Right hindlimb (tissue), 1 donor: ENCODE measurements around the gene OSBPL1A.

Experiments
- DNase-seq: peaks from one replicate; pipeline ENCODE4 v3.0.0-alpha.2; 2018

The OSBPL1A gene

DNA sequence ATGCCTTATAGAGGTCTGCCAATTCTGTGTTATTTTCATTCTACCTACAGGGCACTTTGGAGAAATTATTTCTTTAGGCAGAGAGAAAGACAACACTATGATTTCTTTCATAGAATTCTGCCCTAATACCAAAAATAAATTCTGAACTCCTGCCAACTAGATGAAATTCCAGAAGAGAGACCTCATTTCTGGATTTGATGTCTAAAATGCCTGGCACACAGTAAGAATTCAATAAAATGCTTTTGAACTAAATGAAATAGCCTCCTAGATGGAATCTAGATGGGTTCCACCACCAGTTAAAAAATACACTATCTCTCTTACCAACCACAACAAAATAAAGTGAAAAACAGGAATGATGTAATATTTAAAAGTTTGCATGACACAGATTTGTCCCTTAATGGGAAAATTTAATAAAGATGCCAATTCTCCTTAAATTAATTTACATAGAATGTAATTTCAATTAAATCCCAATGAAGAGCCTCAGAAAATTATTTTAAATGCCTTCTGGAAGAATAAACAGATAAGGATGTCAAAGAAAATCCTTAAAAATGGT is 75.0 kb downstream of the OSBPL1A start:
- no peak for DNase-seq

- no peak for DNase-seq
Measured at GRCh38 chr18:24321071-24321470, 76.6 kb downstream of the OSBPL1A start.

- DNase-seq: no peak
Measured at GRCh38 chr18:24319757-24320156, 77.9 kb downstream of the OSBPL1A start.

GRCh38 chr18:24317370-24317769 is 80.3 kb downstream of the OSBPL1A start:
- DNase-seq: no peak

DNA sequence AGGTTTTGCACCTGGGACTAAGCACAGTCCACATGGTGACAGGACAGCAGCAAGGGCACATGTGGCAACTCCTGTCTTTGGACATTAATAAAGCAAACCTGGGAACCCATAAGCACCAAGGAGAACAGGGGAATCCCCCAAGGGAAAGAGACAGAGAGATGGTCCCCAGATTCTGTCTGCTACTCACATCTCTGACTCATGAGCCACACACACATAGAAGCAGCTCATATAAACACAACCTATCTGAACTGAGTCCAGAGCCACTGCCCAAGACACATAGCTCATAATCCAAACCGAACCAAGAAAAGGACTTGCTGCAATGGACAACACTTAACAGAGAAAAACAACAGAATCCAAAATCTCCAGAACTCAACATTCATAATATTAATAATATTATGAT is 82.5 kb downstream of the OSBPL1A start:
- no peak for DNase-seq

- no peak for DNase-seq
Measured at GRCh38 chr18:24306201-24306600, 91.4 kb downstream of the OSBPL1A start.

DNA sequence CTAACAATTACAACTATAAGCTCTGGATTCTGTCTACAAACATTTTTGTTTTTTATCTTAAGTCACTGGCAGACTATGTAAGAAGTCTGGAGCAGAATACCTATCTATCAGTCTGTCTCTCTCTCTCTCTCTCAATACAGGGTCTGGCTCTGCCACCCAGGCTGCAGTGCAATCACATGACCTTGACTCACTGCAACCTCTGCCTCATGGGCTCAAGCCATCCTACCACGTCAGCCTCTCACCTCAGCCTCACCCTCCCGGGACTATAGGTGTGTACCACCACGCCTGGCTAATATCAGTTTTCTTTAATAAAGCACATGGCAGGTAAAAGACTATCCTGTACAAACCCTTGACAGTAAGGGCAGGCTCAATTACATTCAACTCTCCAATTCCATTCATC is 96.9 kb downstream of the OSBPL1A start:
- no peak for DNase-seq

- DNase-seq: no peak
Measured at GRCh38 chr18:24296276-24296675, 101.3 kb downstream of the OSBPL1A start.

DNA sequence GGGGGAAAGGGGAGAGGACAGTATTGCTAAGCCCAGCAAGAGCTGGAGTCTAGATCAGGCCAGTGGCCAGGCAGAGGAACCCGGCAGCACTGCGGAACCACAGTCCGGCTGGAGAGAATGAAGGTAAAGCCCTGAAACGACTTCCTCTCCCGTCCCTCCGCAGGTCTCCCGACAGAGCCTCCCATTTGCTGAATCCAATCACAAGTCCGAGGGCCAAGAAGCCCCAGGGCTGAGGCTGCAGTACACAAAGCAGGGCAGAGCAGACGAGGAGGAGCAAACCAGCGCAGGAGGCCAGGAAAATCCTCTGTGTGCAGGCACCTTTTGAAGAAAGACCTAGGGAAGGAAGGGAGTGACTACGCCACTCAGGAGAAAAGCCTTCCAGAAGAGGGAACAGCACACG is 104.4 kb downstream of the OSBPL1A start:
- DNase-seq: no peak

DNA sequence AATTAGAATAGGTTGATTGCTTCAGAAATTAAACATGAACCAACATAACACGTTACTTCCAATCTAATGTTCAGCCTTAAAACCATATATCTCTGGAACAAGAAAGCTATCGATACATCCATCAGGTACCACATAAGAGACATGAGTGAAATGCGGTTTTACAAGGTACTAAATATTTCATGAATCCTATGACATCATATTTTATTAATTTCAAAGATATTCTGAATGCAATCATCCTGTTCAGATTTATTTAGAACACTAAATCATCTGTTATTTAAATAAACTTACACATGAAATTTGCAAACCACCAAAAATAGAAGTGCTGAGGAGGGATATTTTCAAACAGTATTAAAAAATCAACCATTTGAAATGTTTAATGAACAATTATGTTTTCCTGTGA is 119.0 kb downstream of the OSBPL1A start:
- no peak for DNase-seq

DNA sequence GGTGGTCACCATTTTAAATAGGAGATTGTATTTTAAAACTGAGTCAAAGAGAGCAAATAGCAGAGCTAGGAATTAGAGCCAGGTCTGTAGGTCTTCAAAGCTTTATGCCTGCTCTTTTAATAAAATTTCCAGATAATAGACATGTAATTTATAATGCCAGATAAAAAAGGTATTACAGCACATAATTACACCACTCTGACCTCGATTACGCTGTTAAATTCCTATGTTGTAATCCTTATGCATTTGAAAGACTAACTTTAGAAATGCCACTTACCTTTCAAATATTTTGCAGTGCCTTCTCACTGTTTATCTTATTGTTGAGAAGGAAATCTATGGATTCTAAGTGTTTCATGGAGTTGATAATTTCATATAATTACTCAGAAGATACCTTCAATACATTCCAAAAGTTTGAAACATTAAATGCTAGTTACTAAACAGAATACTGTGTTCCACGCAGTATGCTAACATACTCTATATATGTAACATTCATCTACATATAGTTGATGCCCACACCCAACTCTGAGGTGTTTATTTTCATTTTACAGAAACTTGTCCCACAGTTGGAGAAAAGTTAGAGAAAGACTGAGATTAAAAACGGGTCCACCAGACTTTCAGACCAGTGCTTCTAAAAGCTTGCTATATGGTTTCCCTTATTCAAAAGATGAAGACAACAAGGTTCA is 120.0 kb downstream of the OSBPL1A start:
- no peak for DNase-seq

DNA sequence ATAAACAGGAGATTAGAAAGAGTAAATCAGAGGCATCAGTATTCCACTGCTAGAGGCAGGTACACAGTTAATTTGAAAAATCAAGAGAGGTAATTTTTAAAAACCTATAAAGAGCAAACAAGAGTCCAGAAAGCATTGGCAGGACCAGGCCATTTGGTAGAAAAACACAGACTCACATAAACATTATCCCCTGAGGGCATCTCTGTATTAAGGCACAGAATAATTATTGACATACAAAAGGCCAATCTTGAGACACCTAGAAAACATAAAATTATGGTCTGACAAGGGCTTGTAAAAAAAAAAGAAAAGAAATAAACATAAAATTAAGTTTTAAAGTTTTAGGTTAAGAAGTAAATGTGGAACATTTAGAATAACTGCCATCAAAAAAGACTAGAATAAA is 120.6 kb downstream of the OSBPL1A start:
- no peak for DNase-seq

- DNase-seq: no peak
Measured at GRCh38 chr18:24274837-24275236, 122.8 kb downstream of the OSBPL1A start.

GRCh38 chr18:24273596-24273995 is 124.0 kb downstream of the OSBPL1A start:
- no peak for DNase-seq

DNA sequence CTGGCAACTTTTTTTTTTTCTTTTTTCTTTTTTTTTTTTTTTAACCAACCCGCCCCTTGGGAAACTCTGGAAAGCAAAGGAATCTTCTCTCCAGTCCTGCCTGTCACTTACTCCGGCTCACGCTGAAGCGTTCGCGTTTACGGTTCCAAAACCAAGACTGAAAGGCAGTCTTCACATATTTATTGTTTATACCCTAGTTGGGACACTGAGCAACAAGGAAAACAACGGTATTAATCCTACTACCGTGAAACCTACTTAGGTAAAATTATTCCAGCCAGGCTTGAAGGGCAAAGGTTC is 125.4 kb downstream of the OSBPL1A start:
- no peak for DNase-seq

DNA sequence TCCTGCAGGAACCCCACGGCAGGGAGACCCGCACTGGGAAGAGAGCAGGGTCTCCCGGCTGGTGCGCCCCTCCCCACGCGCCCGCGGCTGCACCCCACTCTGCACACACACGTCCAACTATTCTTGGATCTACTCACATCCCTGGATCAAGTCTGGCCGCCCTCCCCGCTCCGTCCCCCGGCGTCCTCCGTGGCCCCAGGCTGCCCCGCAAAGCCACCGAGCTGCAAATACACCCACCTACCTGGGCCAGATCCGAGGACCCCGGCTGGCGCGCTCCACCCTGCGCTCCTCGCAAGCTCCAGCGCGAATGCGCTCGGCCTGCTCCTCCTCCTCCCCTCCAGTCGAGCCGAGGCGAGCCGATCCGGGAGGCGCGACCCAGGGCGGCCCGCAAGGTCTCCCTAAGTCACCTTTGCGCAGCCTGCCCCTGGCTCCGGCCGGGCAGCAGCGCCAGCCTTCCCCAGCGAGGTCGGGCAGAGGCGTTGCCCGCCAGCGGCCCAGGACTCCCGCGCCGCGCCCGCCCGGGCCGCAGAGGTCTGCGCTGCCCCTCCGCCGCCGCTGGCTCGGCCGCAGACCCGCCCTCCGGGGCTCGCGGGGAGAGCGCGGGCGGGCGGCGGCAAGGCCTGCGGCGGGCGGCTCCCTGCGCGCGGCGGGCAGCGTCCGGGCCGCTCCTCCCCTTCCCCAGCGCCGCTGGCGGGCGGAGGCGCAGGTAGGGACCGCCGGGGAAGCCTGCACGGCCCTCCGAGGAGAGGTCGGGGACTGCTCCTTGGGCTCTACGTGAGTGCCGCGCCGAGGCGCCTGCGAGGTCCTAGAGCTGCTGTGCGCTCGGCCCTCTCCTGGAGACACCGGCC is 126.0 kb downstream of the OSBPL1A start:
- DNase-seq: peak; percentile 88

DNA sequence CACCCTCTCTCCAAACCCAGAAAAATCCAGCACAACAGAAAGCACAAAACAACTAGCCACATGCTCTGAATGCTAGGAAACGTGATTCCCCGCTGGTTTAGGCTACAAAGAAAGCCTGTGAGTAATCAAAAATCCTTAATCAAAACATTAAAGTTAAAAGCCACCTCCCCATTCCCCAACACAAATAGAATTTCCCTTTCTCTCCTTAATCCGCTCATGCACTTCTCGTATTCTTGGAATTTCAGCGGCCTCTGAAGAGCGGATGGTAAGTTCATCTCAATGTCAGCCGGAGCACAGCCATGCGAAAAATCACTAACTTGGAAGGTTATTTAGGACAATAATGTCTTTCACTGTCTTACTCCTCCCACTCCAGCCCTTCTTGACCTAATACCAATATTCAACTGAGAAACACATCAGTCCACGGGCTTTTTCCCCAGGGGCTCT is 126.7 kb downstream of the OSBPL1A start:
- DNase-seq: no peak

DNA sequence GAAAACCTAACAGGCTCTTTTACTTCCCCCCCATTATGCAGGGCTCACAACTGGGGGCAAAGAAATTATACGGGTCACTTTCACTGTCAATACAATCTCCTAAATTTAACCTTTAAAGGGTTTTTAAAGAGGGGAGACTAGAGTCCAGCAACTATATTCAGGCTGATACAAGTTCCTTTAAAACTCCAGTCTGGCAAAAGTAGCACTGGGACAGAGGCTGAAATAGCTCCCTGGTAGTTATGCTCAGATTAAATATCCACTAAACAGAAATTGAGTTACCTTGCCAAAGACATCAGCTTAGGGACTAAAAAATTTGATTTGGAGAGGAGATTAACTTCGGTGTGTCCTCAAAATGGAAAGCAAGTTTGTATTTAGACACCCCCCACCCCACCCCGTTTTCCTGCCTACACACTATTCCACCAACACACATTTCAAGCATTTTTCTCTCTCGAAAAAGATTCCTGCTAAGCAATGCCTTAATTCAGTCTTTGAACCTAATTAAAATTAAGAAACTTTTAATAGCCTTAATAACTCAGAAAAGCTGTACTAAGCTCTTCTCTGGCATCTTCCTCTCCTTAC is 127.2 kb downstream of the OSBPL1A start:
- no peak for DNase-seq

DNA sequence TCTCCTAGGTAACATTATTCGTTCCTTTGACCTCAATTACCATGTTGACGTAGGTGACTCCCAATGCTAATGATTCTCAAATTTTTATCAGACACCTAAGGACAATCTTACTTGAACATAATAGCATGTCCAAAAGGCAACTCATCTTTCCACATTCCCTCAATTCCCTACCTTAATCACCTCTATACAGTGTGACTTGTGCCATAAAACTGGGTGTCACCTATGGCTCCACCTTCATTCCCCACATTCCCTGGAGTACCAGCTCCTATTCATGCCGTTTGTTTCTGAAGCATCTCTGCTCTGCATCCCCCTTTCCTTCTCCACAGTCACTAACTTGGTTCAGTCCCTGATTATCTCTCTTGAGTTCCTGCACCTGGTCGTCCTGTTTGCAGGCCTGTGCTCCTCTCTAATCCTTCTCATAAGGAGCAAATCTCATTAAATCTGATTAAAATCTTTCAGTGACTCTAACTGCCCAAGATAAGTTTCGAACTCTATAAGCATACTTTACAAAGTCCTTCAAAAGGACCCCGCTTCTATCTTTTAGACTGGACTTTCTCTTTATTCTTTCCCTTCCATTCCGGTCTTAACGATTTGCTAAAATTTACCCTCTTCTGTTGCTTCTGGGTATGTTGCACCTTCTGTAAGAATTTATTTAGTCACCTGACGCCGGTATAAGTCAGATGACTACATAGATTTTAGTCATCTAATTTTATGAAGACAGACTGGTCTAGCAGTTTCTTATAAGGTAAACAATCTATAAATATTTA is 128.7 kb downstream of the OSBPL1A start:
- DNase-seq: no peak

DNA sequence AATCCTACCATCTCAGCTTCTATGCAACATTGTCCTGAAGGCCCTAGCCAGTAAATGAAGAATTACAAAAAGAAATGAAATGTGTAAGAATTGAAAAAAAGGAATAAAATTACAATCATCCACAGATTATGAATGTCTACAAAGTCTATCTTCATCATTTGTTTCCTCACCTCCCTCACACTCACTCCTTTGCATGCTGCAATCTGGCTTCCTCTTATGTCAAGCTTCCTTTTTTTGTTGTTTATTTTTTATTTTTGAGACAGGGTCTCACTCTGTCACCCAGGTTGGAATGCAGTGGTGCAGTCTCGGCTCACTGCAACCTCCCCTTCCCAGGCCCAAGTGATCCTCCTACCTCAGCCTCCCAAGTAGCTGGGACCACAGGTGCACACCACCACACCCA is 129.7 kb downstream of the OSBPL1A start:
- no peak for DNase-seq

GRCh38 chr18:24266131-24266530 is 131.5 kb downstream of the OSBPL1A start:
- DNase-seq: no peak

- DNase-seq: no peak
Measured at GRCh38 chr18:24265502-24266064, 132.0 kb downstream of the OSBPL1A start.

GRCh38 chr18:24263050-24263449 is 134.6 kb downstream of the OSBPL1A start:
- no peak for DNase-seq
